D721Med (cell line): ENCODE measurements around the gene KRTAP4-12.
"Not testable (repeated sequence)": the region's sequence is repeated elsewhere in the genome, so short reads cannot be mapped to it uniquely, and the experiment has no call there.

Source experiments
- DNase-seq: peaks from one replicate; pipeline ENCODE4 v3.0.0; 2011; ENCODE audit warnings: low spot score; ENCODE audit not compliant: insufficient read length
- FAIRE-seq: peaks from 2 replicates; lab custom pipeline; 2011; peaks lifted over from hg19 to GRCh38; lab: Jason Lieb, UNC
- CTCF ChIP-seq: IDR thresholded peaks from 2 replicates; pipeline ENCODE4 v1.5.1; 2012; ENCODE audit warnings: mild to moderate bottlenecking, control low read depth; ENCODE audit not compliant: insufficient read depth; ENCODE audit errors: missing control alignments

Gene KRTAP4-12

GRCh38 chr17:41107941-41108450, 16.0 kb downstream of the KRTAP4-12 start:
- no peak for TF ChIP-seq CTCF
- DNase-seq = no peak
- FAIRE-seq = no peak

GRCh38 chr17:41105347-41105746, 18.6 kb downstream of the KRTAP4-12 start, which contains the start of gene KRTAP4-9:
KRTAP4-9 (plus strand) TSS chr17:41105389; CDS start chr17:41105389, 0 bp downstream.
- not testable (repeated sequence) for FAIRE-seq, DNase-seq

- not testable (repeated sequence) for FAIRE-seq, DNase-seq
These were observed 19.5 kb downstream of the KRTAP4-12 start for GRCh38 chr17:41104386-41105038.

GRCh38 chr17:41103896-41104295, 20.1 kb downstream of the KRTAP4-12 start:
- no peak for TF ChIP-seq CTCF

GRCh38 chr17:41101586-41102259, 22.3 kb downstream of the KRTAP4-12 start, which contains the start of gene KRTAP4-16:
KRTAP4-16 (minus strand) TSS chr17:41102209; CDS start chr17:41102209, 0 bp downstream.
- DNase-seq = no peak
- no peak for FAIRE-seq
- no peak for TF ChIP-seq CTCF

More at GRCh38 chr17:41103896-41104295, 20.1 kb downstream of the KRTAP4-12 start:
- FAIRE-seq = no peak
- no peak for DNase-seq

- FAIRE-seq, DNase-seq: not testable (repeated sequence)
These were observed 24.1 kb downstream of the KRTAP4-12 start for GRCh38 chr17:41099682-41100480.

GRCh38 chr17:41098481-41098880, 25.5 kb downstream of the KRTAP4-12 start:
- FAIRE-seq (no peak), DNase-seq (no peak)
- TF ChIP-seq CTCF = no peak

- FAIRE-seq (no peak), DNase-seq (no peak)
- TF ChIP-seq CTCF = no peak
These were observed 25.9 kb downstream of the KRTAP4-12 start, which contains the start of gene KRTAP4-8 for GRCh38 chr17:41098042-41098441. KRTAP4-8 (minus strand) TSS chr17:41098142; CDS start chr17:41098084, 58 bp downstream.
